Prostate gland (tissue), 2 donors: ENCODE results near the gene ADSS2.

ENCODE experiments used
- CTCF ChIP-seq, 4 experiments: fragments of 200-600 bp in 2 of 4; fragments of 450-650 bp in 2 of 4; sonication (generic) in 2 of 4; IDR thresholded peaks; 1 replicate in 3 of 4; 2 replicates in 1 of 4; pipeline ENCODE4 v1.5.1; 2016 to 2019; ENCODE audit warnings: antibody characterized with exemption in 4 of 4, mild to moderate bottlenecking in 2 of 4, moderate library complexity in 2 of 4
- POLR2A ChIP-seq: fragments of 450-650 bp; IDR thresholded peaks from one replicate; pipeline ENCODE4 v1.6.1; 2016; ENCODE audit warnings: antibody characterized with exemption, mild to moderate bottlenecking
- POLR2AphosphoS5 ChIP-seq: sonication (generic); formaldehyde crosslinking; IDR thresholded peaks from one replicate; pipeline ENCODE4 v1.6.1; 2017; ENCODE audit warnings: antibody characterized with exemption

GRCh38 chr1:244431166-244431565, 20.5 kb downstream of the ADSS2 start:
- TF ChIP-seq CTCF (IDR thresholded peaks at IDR 0.05): no peak
- TF ChIP-seq POLR2A: no peak
- TF ChIP-seq POLR2AphosphoS5: no peak
